Duodenal mucosa (tissue), 2 donors: ENCODE results near the gene ASRGL1.

Experiments
- H3K27ac ChIP-seq: one replicate; pipeline ENCODE4 v1.7.0; 2013; ENCODE audit warnings: low read depth, low read length
- H3K27me3 ChIP-seq, 2 donors: one replicate each; pipeline ENCODE4 v1.7.0; 2013; ENCODE audit warnings: low read length in 2 of 2, control low read depth in 1 of 2; ENCODE audit not compliant: insufficient read depth in 2 of 2, control insufficient read depth in 1 of 2
- H3K36me3 ChIP-seq, 2 donors: one replicate each; pipeline ENCODE4 v1.7.0; 2013; ENCODE audit warnings: low read length in 2 of 2, control low read depth in 1 of 2; ENCODE audit not compliant: insufficient read depth in 2 of 2, control insufficient read depth in 1 of 2
- H3K4me1 ChIP-seq, 2 donors: one replicate each; pipeline ENCODE4 v1.7.0; 2013; ENCODE audit warnings: low read length in 2 of 2, control low read depth in 1 of 2; ENCODE audit not compliant: insufficient read depth in 2 of 2, control insufficient read depth in 1 of 2
- H3K4me3 ChIP-seq, 2 donors: one replicate each; pipeline ENCODE4 v1.7.0; 2013; ENCODE audit warnings: low read length in 2 of 2, low read depth in 1 of 2
- H3K9ac ChIP-seq, 2 donors: one replicate each; pipeline ENCODE4 v1.7.0; 2013; ENCODE audit warnings: low read length in 2 of 2, low read depth in 1 of 2
- H3K9me3 ChIP-seq, 2 donors: one replicate each; pipeline ENCODE4 v1.7.0; 2013; ENCODE audit warnings: low read length in 2 of 2, control low read depth in 1 of 2; ENCODE audit not compliant: control insufficient read depth in 1 of 2

The ASRGL1 gene

GRCh38 chr11:62409831-62410230 lies 72.6 kb downstream of the ASRGL1 start:
- no peak overlapping the region for H3K9ac ChIP-seq
- H3K36me3 ChIP-seq: no peaks in the 10 kb centered on the region
- H3K27ac ChIP-seq: no peak overlapping the region
- no peak overlapping the region for H3K4me3 ChIP-seq
- no peaks in the 10 kb centered on the region for H3K27me3 ChIP-seq
- H3K9me3 ChIP-seq: no peaks in the 10 kb centered on the region
- peaks cover 2 to 3% of the 10 kb centered on the region in 2 donors for H3K4me1 ChIP-seq

DNA sequence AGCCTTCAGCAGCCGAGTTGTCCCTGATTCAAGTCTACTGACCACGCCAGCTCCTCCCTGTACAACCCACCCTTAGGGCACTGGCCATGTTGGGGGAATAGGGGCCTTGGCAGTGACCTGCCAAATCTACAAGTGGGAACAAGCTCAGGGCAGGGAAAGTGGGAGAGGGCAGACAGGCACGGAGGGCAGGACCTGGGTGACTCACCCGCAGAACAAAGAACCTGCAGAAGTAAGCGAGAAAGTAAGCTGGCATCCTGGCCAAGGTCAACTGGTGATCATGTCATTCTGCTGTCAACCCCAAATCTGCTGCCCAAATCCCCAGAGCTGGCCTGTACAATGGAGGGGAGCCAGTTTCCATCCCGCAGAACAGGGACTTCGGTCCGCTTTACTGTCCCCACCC lies 73.7 kb downstream of the ASRGL1 start:
- Histone ChIP-seq H3K36me3 (no peaks in the 10 kb centered on the region), H3K4me1 (no peaks in the 10 kb centered on the region), H3K9me3 (no peaks in the 10 kb centered on the region), H3K9ac (no peak overlapping the region), H3K4me3 (no peak overlapping the region), H3K27ac (no peak overlapping the region), H3K27me3 (no peaks in the 10 kb centered on the region)

- no peaks in the 10 kb centered on the region for H3K4me1 ChIP-seq
- no peak overlapping the region for H3K9ac ChIP-seq
- H3K9me3 ChIP-seq: no peaks in the 10 kb centered on the region
- no peak overlapping the region for H3K4me3 ChIP-seq
- no peak overlapping the region for H3K27ac ChIP-seq
- no peaks in the 10 kb centered on the region for H3K36me3 ChIP-seq
- H3K27me3 ChIP-seq: no peaks in the 10 kb centered on the region
These were observed 74.3 kb downstream of the ASRGL1 start for GRCh38 chr11:62411524-62411923.

- no peaks in the 10 kb centered on the region for H3K27me3 ChIP-seq
- no peak overlapping the region for H3K27ac ChIP-seq
- H3K4me1 ChIP-seq: no peaks in the 10 kb centered on the region
- no peaks in the 10 kb centered on the region for H3K9me3 ChIP-seq
- no peak overlapping the region for H3K9ac ChIP-seq
- H3K36me3 ChIP-seq: no peaks in the 10 kb centered on the region
- H3K4me3 ChIP-seq: no peak overlapping the region
These were observed 75.9 kb downstream of the ASRGL1 start for GRCh38 chr11:62413060-62413696.

- Histone ChIP-seq H3K9me3 (no peaks in the 10 kb centered on the region), H3K9ac (no peak overlapping the region), H3K4me3 (no peak overlapping the region), H3K36me3 (no peaks in the 10 kb centered on the region), H3K4me1 (no peaks in the 10 kb centered on the region), H3K27me3 (no peaks in the 10 kb centered on the region), H3K27ac (no peak overlapping the region)
These were observed 79.3 kb downstream of the ASRGL1 start for GRCh38 chr11:62416596-62416995.

- Histone ChIP-seq H3K27me3 (no peaks in the 10 kb centered on the region), H3K4me1 (no peaks in the 10 kb centered on the region), H3K9me3 (no peaks in the 10 kb centered on the region), H3K9ac (no peak overlapping the region), H3K36me3 (no peaks in the 10 kb centered on the region), H3K27ac (no peak overlapping the region), H3K4me3 (no peak overlapping the region)
These were observed 80.9 kb downstream of the ASRGL1 start for GRCh38 chr11:62418136-62418535.

DNA sequence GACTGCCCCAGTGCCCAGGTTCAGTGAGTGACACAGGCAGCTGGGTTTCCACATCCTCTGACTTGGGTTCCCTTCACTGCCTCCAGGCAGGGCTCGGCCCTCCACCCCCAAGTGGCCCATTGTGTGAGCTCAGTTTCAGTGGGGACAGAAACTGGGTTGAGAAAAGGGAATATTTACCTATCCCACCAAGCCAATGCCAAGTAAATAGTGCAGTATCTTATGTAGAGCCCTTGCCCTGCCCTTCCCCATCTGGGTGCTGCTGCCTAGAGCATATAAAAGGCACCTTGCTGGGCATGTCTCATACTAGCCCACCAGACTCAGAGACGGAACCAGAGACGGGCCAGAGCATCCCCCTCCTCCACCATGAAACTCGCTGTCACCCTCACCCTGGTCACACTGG lies 81.5 kb downstream of the ASRGL1 start, which contains the start of gene SCGB1A1:
Gene SCGB1A1 (plus strand): TSS at position 301 of the 400 bp plus-strand sequence. CDS start 63 bp downstream, at position 364.
- no peak within 1 kb of the TSS for H3K9ac ChIP-seq
- H3K4me1 ChIP-seq: no peaks in the 10 kb centered on the region
- H3K27ac ChIP-seq: no peak within 1 kb of the TSS
- no peaks in the 10 kb centered on the region for H3K36me3 ChIP-seq
- no peak within 1 kb of the TSS for H3K4me3 ChIP-seq
- no peaks in the 10 kb centered on the region for H3K27me3 ChIP-seq
- no peaks in the 10 kb centered on the region for H3K9me3 ChIP-seq

DNA sequence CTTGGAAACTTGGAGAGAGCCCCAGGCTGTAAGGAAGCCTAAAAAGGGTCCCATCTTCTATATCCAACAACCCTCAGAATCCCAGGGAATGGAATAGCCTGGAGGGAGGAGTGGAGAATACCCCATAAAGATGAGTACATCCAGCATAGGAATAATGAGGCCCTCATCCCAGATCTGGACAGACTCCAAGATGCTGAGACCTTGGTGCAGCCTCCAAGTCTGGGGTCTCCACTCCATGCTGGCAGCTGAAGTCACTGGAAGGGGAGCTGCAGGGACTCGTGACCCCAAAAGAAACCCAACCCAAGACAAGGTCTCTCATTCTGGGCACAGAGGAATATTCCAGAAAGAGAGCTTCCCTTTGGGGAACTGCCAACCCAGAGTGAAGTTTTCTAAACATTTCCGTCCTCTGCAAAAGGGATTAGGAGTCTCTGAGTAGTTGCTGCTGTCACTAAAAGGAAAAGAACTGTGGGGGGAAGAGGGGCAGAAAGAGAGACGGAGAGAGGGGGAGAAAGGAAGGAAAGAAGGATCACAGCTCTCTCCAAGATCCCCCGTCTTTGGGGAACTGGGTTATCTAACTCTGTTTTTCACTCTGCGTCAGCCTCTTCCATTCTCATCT lies 82.2 kb downstream of the ASRGL1 start:
- no peaks in the 10 kb centered on the region for H3K36me3 ChIP-seq
- H3K9me3 ChIP-seq: no peaks in the 10 kb centered on the region
- no peak overlapping the region for H3K27ac ChIP-seq
- no peak overlapping the region for H3K9ac ChIP-seq
- no peaks in the 10 kb centered on the region for H3K27me3 ChIP-seq
- no peaks in the 10 kb centered on the region for H3K4me1 ChIP-seq
- no peak overlapping the region for H3K4me3 ChIP-seq

DNA sequence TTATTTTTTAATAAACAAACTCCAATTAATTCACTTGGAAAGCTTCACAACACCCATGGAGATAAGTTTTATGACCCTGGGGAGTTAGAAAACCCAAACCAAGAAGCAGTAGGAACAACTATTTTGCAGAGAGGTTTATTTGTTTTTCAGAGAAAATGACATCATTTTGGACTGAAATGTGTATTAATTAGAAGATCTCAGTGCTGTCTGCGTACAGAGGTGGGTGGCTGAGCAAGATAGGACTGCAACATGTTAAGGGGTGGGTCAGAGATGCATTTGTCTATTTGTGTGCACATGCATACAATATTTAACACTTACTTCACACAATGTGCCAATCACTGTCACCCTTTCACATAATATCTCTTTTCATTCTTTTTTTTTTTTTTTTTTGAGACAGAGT lies 82.7 kb downstream of the ASRGL1 start:
- H3K36me3 ChIP-seq: no peaks in the 10 kb centered on the region
- H3K27me3 ChIP-seq: no peaks in the 10 kb centered on the region
- no peak overlapping the region for H3K9ac ChIP-seq
- no peaks in the 10 kb centered on the region for H3K9me3 ChIP-seq
- no peak overlapping the region for H3K4me3 ChIP-seq
- H3K27ac ChIP-seq: no peak overlapping the region
- H3K4me1 ChIP-seq: no peaks in the 10 kb centered on the region

- Histone ChIP-seq H3K27ac (no peak overlapping the region), H3K4me3 (no peak overlapping the region), H3K36me3 (no peaks in the 10 kb centered on the region), H3K9ac (no peak overlapping the region), H3K4me1 (no peaks in the 10 kb centered on the region), H3K27me3 (no peaks in the 10 kb centered on the region), H3K9me3 (no peaks in the 10 kb centered on the region)
These were observed 83.6 kb downstream of the ASRGL1 start for GRCh38 chr11:62420882-62421281.
